HTR-8/SVneo (cell line): Measurements from ENCODE around the gene SCFD2.
"Not testable (repeated sequence)": the region's sequence is repeated elsewhere in the genome, so short reads cannot be mapped to it uniquely, and the experiment has no call there.

ENCODE experiments used
- DNase-seq: peaks from one replicate; pipeline ENCODE4 v3.0.0; 2011; ENCODE audit warnings: low spot score, mixed read lengths; ENCODE audit not compliant: insufficient read length
- FAIRE-seq: peaks from 2 replicates; lab custom pipeline; 2011; peaks lifted over from hg19 to GRCh38; lab: Jason Lieb, UNC

Gene SCFD2

GRCh38 chr4:53346920-53347852 lies 18.7 kb downstream of the SCFD2 start:
- no peak for FAIRE-seq
- peak; percentile 11 for DNase-seq

GRCh38 chr4:53346392-53346791 lies 19.5 kb downstream of the SCFD2 start:
- not testable (repeated sequence) for DNase-seq, FAIRE-seq

GRCh38 chr4:53340145-53340544 lies 25.7 kb downstream of the SCFD2 start:
- not testable (repeated sequence) for FAIRE-seq, DNase-seq

GRCh38 chr4:53334916-53335315 lies 30.9 kb downstream of the SCFD2 start:
- DNase-seq, FAIRE-seq: not testable (repeated sequence)

- DNase-seq (no peak), FAIRE-seq (no peak)
These were observed 39.3 kb downstream of the SCFD2 start for GRCh38 chr4:53326535-53326934.

- FAIRE-seq (no peak), DNase-seq (no peak)
These were observed 43.2 kb downstream of the SCFD2 start for GRCh38 chr4:53322696-53323095.

GRCh38 chr4:53321984-53322289 lies 43.9 kb downstream of the SCFD2 start:
- FAIRE-seq (no peak), DNase-seq (no peak)

GRCh38 chr4:53321151-53321983 lies 44.5 kb downstream of the SCFD2 start:
- DNase-seq (peak; percentile 32), FAIRE-seq (no peak)

- FAIRE-seq (no peak), DNase-seq (no peak)
These were observed 50.6 kb downstream of the SCFD2 start for GRCh38 chr4:53315300-53315699.

- DNase-seq = no peak
- FAIRE-seq = no peak
These were observed 51.6 kb downstream of the SCFD2 start for GRCh38 chr4:53314252-53314651.

- FAIRE-seq = no peak
These were observed 52.4 kb downstream of the SCFD2 start for GRCh38 chr4:53313510-53313909.

GRCh38 chr4:53309321-53310040 lies 56.4 kb downstream of the SCFD2 start:
- DNase-seq = no peak
- FAIRE-seq = no peak

More at GRCh38 chr4:53313510-53313909, 52.4 kb downstream of the SCFD2 start:
- DNase-seq = peak; percentile 20

GRCh38 chr4:53307819-53308780 lies 57.8 kb downstream of the SCFD2 start:
- DNase-seq (no peak), FAIRE-seq (no peak)

GRCh38 chr4:53307210-53307609 lies 58.7 kb downstream of the SCFD2 start:
- no peak for FAIRE-seq
- no peak for DNase-seq

GRCh38 chr4:53306729-53307128 lies 59.1 kb downstream of the SCFD2 start:
- FAIRE-seq = no peak
- DNase-seq = no peak

GRCh38 chr4:53292209-53292608 lies 73.7 kb downstream of the SCFD2 start:
- FAIRE-seq, DNase-seq: not testable (repeated sequence)

GRCh38 chr4:53281438-53281837 lies 84.4 kb downstream of the SCFD2 start:
- DNase-seq = no peak
- no peak for FAIRE-seq

GRCh38 chr4:53280846-53281245 lies 85.0 kb downstream of the SCFD2 start:
- DNase-seq = no peak
- no peak for FAIRE-seq

- FAIRE-seq = no peak
- DNase-seq = no peak
These were observed 91.1 kb downstream of the SCFD2 start for GRCh38 chr4:53274609-53275268.
